Measurements from ENCODE around the gene RTKN2. TPM values are rescaled to one million over a fixed set of nuclear protein-coding genes. Genes with fewer than 3 reads are reported as not detected.

The RTKN2 gene
- total and polyA plus RNA-seq, 9 donors, result 0.05 to 0.52 (median 0.20) TPM

DNA sequence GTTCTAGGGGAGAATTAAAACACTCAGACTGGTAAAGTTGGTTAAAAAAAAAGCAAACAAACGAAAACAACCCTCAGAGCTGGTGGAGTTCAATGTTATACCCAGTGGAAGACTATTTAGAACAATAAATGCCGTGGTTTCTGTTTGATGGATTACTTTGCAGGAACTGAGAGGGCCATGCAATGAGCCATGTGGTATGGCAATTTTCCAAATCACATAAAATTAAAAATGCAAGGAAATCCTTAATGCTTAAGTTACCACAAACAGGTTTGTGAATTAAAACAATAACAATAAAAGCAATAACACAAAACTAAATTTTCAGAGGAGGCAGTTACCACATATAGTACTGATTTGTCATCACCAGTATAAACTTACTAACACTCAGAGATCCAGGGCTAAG lies 96.9 kb downstream of the RTKN2 start:
- intact Hi-C loops (cut with DNase I), result no loop called here
- TF ChIP-seq CTCF (IDR thresholded peaks at IDR 0.05) (no peak), POLR2A (IDR thresholded peaks at IDR 0.05) (no peak), EP300 (IDR thresholded peaks at IDR 0.05) (no peak)
- 80 to 89% (median 85%) methylated on average over 2 of the region's 2 CpGs for WGBS, 3 donors
- no peaks in the 10 kb centered on the region for H3K27me3 ChIP-seq
- H3K36me3 ChIP-seq, result no peaks in the 10 kb centered on the region
- H3K4me1 ChIP-seq (ENCODE audit: insufficient read depth), result no peaks in the 10 kb centered on the region
- no peak for DNase-seq
- no peak overlapping the region for H3K27ac ChIP-seq
- H3K9me3 ChIP-seq, result no peaks in the 10 kb centered on the region
- no peak overlapping the region for H3K4me3 ChIP-seq

DNA sequence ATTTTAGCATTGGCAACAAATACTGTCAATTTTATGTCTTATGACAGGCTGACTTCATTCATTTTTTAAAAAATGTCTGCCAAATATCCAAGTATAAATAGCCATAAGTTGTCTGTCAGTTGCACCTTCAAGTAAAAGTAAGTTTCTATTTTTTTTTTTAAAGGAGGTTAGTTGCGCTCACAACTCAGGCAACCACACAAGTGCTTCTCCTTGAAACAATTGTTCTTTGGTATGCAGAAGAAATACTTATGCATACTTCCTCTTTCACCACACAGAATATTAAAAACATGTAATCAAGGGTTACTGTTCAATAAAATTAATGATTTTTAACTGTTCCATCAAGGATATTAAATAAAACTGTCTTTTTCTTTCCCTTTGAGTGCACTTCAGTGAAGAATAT lies 97.9 kb downstream of the RTKN2 start:
- intact Hi-C loops (cut with DNase I), result no loop called here
- Histone ChIP-seq H3K4me3 (no peak overlapping the region), H3K9me3 (no peaks in the 10 kb centered on the region), H3K36me3 (no peaks in the 10 kb centered on the region), H3K4me1 (ENCODE audit: insufficient read depth) (no peaks in the 10 kb centered on the region), H3K27ac (no peak overlapping the region), H3K27me3 (no peaks in the 10 kb centered on the region)
- no peak for TF ChIP-seq EP300 (IDR thresholded peaks at IDR 0.05)
- no peak for TF ChIP-seq POLR2A (IDR thresholded peaks at IDR 0.05)
- no peak for TF ChIP-seq CTCF (IDR thresholded peaks at IDR 0.05)
- DNase-seq, result no peak
- WGBS, 3 donors, result 92 to 100% (median 100%) methylated on average over 1 of the region's 1 CpG

DNA sequence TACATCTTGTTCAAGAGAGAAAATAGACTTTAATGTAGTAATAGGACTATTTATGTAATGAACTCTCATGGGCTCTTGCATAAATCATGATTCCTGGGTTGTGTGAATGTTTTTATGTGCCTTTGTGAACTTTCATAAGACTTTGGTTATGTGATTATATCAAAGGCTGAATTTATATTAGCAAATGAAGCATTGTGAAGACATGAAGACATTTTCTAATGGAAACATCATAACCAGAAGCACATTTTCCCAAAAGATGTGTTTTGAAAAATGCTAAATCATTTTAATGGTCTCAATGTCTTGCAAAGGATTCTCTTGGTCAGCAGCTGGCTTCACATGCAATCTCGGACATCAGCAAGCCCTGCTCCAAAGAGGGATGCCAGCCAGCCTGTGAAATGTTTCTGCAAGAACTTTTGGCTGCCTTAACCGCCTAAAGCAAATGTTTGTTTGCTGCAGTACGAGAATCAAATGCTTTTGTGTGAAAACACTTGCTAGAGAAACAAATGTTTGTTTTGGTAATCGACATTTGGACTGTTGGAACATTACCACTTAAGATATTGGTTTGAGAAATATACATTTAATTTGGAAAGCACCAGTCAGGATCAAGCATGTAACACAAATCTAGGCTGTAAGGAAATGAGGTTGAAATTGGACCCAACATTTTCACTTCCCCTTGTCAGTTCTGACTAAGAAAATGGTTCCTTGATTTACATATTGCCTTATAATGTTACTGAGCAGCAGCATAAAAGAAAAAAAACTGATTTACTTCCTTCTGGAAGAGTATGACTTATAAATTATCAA lies 102.1 kb downstream of the RTKN2 start:
- Histone ChIP-seq H3K4me3 (no peak overlapping the region), H3K9me3 (no peaks in the 10 kb centered on the region), H3K27ac (no peak overlapping the region), H3K4me1 (ENCODE audit: insufficient read depth) (no peaks in the 10 kb centered on the region), H3K27me3 (no peaks in the 10 kb centered on the region), H3K36me3 (no peaks in the 10 kb centered on the region)
- no peak for DNase-seq
- intact Hi-C loops (cut with DNase I), result no loop called here
- TF ChIP-seq POLR2A (IDR thresholded peaks at IDR 0.05) (no peak), EP300 (IDR thresholded peaks at IDR 0.05) (no peak), CTCF (IDR thresholded peaks at IDR 0.05) (no peak)
- 11 to 17% (median 12%) methylated on average over 4 of the region's 4 CpGs for WGBS, 3 donors

- Histone ChIP-seq H3K27ac (no peak overlapping the region), H3K36me3 (no peaks in the 10 kb centered on the region), H3K4me1 (ENCODE audit: insufficient read depth) (no peaks in the 10 kb centered on the region), H3K27me3 (no peaks in the 10 kb centered on the region), H3K9me3 (no peaks in the 10 kb centered on the region), H3K4me3 (no peak overlapping the region)
- intact Hi-C loops (cut with DNase I), result no loop called here
- DNase-seq, result no peak
- WGBS, 3 donors, result 89 to 94% (median 94%) methylated on average over 4 of the region's 4 CpGs
- TF ChIP-seq EP300 (IDR thresholded peaks at IDR 0.05), result no peak
- TF ChIP-seq CTCF (IDR thresholded peaks at IDR 0.05), result no peak
- TF ChIP-seq POLR2A (IDR thresholded peaks at IDR 0.05), result no peak
Measured at GRCh38 chr10:62165803-62166202, 102.8 kb downstream of the RTKN2 start.
